ENCODE data around the gene NPEPL1.
"Not testable (repeated sequence)": the region's sequence is repeated elsewhere in the genome, so short reads cannot be mapped to it uniquely, and the experiment has no call there.

NPEPL1 gene, protein sequence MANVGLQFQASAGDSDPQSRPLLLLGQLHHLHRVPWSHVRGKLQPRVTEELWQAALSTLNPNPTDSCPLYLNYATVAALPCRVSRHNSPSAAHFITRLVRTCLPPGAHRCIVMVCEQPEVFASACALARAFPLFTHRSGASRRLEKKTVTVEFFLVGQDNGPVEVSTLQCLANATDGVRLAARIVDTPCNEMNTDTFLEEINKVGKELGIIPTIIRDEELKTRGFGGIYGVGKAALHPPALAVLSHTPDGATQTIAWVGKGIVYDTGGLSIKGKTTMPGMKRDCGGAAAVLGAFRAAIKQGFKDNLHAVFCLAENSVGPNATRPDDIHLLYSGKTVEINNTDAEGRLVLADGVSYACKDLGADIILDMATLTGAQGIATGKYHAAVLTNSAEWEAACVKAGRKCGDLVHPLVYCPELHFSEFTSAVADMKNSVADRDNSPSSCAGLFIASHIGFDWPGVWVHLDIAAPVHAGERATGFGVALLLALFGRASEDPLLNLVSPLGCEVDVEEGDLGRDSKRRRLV

DNA sequence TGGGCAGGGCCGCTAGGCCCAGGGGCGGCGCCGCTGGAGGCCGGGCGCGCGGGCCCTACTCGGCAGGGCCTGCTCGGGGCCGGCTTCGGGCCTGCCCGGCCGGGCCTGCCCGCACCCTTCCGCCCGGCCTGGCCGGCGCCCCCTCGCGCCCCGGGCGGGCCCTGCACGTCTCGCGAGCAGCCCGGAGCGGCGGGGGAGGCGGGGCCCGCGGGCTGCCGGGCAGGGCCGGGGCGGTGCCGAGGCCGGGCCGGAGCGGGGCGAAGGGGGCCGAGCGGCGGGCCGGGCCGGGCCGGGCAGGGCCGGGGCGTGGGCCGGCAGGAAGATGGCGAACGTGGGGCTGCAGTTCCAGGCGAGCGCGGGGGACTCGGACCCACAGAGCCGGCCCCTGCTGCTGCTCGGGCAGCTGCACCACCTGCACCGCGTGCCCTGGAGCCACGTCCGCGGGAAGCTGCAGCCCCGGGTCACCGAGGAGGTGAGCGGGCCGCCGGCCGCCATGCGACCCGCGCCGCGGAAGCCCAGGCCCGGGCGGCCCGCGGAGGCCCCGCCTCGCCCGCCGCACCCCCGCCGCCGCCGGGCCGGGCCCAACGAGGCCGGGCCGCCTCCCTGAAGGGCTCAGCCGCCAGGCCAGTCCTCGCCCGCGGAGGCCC is at the start of gene NPEPL1:
TSS of gene NPEPL1 (plus strand) at position 222 of the 647 bp plus-strand sequence. CDS start at position 323, 101 bp downstream.
- peak within 1 kb of the TSS; percentile 81 for H3K27ac ChIP-seq (ENCODE audit: low read length)
- peaks cover 10 to 30% of the 10 kb centered on the region in 2 donors for H3K4me1 ChIP-seq (ENCODE audit: control insufficient read depth in 1 of 2, insufficient read depth in 2 of 2, low read length in 2 of 2)
- H3K36me3 ChIP-seq (ENCODE audit: control insufficient read depth in 1 of 2, insufficient read depth in 2 of 2, low read length in 2 of 2) = peaks cover 18 to 27% of the 10 kb centered on the region in 2 donors
- H3K9me3 ChIP-seq (ENCODE audit: control insufficient read depth in 1 of 2, low read length in 2 of 2) = no peaks in the 10 kb centered on the region
- peak within 1 kb of the TSS; percentile 48 to 60 for H3K4me3 ChIP-seq (ENCODE audit: low read depth in 1 of 2, low read length in 2 of 2)
- no peaks in the 10 kb centered on the region for H3K27me3 ChIP-seq (ENCODE audit: low read depth, low read length)

DNA sequence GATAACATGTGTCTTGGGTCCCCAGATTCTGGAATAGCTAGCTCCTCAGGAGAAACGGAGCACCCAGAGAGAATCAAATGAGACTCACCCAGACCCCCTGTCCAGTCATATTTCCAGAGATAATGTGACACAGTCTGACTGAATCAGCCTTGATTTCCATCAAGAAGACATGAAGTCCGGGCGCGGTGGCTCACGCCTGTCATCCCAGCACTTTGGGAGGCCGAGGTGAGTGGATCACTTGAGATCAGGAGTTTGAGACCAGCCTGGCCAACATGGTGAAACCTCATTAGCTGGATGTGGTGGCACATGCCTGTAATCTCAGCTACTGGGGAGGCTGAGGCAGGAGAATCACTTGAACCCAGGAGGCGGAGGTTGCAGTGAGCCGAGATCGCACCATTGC is 49.7 kb upstream of the NPEPL1 start:
- H3K27ac ChIP-seq (ENCODE audit: low read length); H3K4me3 ChIP-seq (ENCODE audit: low read depth in 1 of 2, low read length in 2 of 2); H3K27me3 ChIP-seq (ENCODE audit: low read depth, low read length); H3K36me3 ChIP-seq (ENCODE audit: control insufficient read depth in 1 of 2, insufficient read depth in 2 of 2, low read length in 2 of 2); H3K4me1 ChIP-seq (ENCODE audit: control insufficient read depth in 1 of 2, insufficient read depth in 2 of 2, low read length in 2 of 2); H3K9me3 ChIP-seq (ENCODE audit: control insufficient read depth in 1 of 2, low read length in 2 of 2): not testable (repeated sequence)

DNA sequence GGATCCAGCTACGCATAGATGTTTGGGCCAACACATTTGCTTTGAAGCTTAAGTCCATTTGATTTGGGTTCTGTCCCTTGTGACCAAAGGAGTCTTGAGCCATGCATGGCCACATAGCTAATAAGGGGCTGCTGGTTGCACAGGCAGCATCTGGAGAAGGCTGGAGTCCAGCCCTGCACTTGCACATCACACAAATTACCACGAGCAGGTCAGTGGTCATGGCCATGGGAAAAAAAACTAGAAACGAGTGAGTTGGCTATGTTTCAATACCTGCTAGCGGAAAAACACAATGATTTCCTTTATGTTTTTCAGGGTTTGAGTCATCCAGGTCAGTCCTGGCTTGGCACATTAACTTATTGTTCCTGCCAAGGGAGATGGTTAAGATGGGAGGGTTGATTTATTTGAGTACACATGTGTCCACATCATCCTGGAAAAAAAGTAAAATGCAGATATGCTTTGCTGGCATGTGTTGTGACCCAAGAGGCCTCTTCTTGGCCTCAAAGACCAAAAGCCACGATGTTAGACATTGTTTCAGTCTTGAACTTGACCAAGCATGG is 47.1 kb upstream of the NPEPL1 start:
- no peaks in the 10 kb centered on the region for H3K9me3 ChIP-seq (ENCODE audit: control insufficient read depth in 1 of 2, low read length in 2 of 2)
- H3K4me3 ChIP-seq (ENCODE audit: low read depth in 1 of 2, low read length in 2 of 2) = no peak overlapping the region
- no peaks in the 10 kb centered on the region for H3K36me3 ChIP-seq (ENCODE audit: control insufficient read depth in 1 of 2, insufficient read depth in 2 of 2, low read length in 2 of 2)
- H3K4me1 ChIP-seq (ENCODE audit: control insufficient read depth in 1 of 2, insufficient read depth in 2 of 2, low read length in 2 of 2) = peaks cover 3 to 15% of the 10 kb centered on the region in 2 donors
- H3K27ac ChIP-seq (ENCODE audit: low read length) = no peak overlapping the region
- H3K27me3 ChIP-seq (ENCODE audit: low read depth, low read length) = no peaks in the 10 kb centered on the region

DNA sequence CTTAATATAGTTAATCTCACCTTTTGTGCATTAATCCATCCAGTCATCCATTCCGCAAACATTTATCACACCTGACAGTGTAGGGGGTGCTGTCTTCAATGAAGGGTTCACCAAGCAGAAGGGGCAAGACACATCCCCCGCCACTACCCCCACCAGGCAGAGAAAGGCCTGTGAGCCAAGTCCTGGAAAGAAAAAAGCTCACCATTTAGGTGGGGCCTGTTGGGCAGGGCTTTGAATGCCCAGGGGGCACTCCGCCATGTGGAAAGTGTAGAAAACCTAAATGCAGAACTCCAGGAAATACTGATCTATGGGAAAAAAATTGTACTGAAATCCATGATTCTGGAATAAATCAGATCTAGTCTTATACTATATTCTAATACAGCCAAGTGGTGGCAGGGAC is 46.3 kb upstream of the NPEPL1 start:
- no peaks in the 10 kb centered on the region for H3K27me3 ChIP-seq (ENCODE audit: low read depth, low read length)
- H3K27ac ChIP-seq (ENCODE audit: low read length) = no peak overlapping the region
- no peaks in the 10 kb centered on the region for H3K36me3 ChIP-seq (ENCODE audit: control insufficient read depth in 1 of 2, insufficient read depth in 2 of 2, low read length in 2 of 2)
- no peak overlapping the region for H3K4me3 ChIP-seq (ENCODE audit: low read depth in 1 of 2, low read length in 2 of 2)
- peaks cover 3 to 15% of the 10 kb centered on the region in 2 donors for H3K4me1 ChIP-seq (ENCODE audit: control insufficient read depth in 1 of 2, insufficient read depth in 2 of 2, low read length in 2 of 2)
- no peaks in the 10 kb centered on the region for H3K9me3 ChIP-seq (ENCODE audit: control insufficient read depth in 1 of 2, low read length in 2 of 2)

DNA sequence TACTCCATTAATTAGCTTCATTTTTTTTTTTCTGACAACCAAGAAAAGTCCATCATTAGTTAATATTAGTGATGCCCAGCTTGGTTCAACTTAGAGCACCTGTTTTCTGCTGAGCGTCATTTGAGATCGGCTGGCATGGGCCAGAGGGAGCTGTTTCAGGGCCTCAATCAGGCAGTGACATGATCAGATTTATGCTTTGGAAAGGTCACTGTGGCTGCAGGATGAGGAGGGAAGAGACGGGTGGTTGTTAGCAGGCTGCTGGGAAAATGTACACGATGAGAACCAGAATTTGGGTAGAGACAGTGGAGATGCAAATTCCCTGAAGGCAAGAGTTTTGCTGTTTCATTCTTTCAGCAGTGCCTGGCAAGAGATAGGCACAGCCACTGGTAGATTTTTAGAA is 45.9 kb upstream of the NPEPL1 start:
- H3K9me3 ChIP-seq (ENCODE audit: control insufficient read depth in 1 of 2, low read length in 2 of 2) = no peaks in the 10 kb centered on the region
- peaks cover 3 to 15% of the 10 kb centered on the region in 2 donors for H3K4me1 ChIP-seq (ENCODE audit: control insufficient read depth in 1 of 2, insufficient read depth in 2 of 2, low read length in 2 of 2)
- H3K36me3 ChIP-seq (ENCODE audit: control insufficient read depth in 1 of 2, insufficient read depth in 2 of 2, low read length in 2 of 2) = no peaks in the 10 kb centered on the region
- H3K4me3 ChIP-seq (ENCODE audit: low read depth in 1 of 2, low read length in 2 of 2) = no peak overlapping the region
- no peak overlapping the region for H3K27ac ChIP-seq (ENCODE audit: low read length)
- no peaks in the 10 kb centered on the region for H3K27me3 ChIP-seq (ENCODE audit: low read depth, low read length)

DNA sequence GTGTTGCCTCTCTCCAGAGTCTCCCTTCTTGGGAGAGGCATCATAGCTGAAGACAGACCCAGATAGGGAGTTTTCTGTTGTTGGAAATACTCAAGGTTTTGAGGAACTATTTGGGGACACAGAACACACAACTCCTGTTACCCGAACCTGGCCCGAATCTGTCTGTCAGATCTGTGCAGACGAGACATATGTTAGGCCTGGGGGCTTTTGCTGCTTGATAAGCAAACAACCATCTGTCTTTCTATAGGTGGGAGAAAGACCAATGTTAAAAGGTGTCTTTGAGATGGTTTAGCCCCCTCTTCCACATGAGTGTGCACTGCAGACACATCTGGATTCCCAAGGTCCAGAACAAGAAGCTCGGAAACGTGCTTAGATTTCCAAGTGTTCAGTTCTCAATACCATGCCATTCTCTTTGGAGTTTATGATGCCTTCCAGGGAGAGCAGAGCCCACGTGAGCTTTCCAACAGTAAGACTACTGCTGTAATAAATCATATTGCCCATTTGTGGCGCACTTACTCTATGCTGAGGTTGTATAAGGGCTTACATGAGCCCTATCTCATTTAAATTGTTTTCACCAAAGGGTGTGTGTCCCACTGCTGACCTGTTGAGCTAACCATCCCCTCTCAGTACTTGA is 45.3 kb upstream of the NPEPL1 start:
- H3K36me3 ChIP-seq (ENCODE audit: control insufficient read depth in 1 of 2, insufficient read depth in 2 of 2, low read length in 2 of 2) = no peaks in the 10 kb centered on the region
- H3K9me3 ChIP-seq (ENCODE audit: control insufficient read depth in 1 of 2, low read length in 2 of 2) = no peaks in the 10 kb centered on the region
- H3K27ac ChIP-seq (ENCODE audit: low read length) = no peak overlapping the region
- H3K4me3 ChIP-seq (ENCODE audit: low read depth in 1 of 2, low read length in 2 of 2) = no peak overlapping the region
- no peaks in the 10 kb centered on the region for H3K27me3 ChIP-seq (ENCODE audit: low read depth, low read length)
- peaks cover 3 to 15% of the 10 kb centered on the region in 2 donors for H3K4me1 ChIP-seq (ENCODE audit: control insufficient read depth in 1 of 2, insufficient read depth in 2 of 2, low read length in 2 of 2)

DNA sequence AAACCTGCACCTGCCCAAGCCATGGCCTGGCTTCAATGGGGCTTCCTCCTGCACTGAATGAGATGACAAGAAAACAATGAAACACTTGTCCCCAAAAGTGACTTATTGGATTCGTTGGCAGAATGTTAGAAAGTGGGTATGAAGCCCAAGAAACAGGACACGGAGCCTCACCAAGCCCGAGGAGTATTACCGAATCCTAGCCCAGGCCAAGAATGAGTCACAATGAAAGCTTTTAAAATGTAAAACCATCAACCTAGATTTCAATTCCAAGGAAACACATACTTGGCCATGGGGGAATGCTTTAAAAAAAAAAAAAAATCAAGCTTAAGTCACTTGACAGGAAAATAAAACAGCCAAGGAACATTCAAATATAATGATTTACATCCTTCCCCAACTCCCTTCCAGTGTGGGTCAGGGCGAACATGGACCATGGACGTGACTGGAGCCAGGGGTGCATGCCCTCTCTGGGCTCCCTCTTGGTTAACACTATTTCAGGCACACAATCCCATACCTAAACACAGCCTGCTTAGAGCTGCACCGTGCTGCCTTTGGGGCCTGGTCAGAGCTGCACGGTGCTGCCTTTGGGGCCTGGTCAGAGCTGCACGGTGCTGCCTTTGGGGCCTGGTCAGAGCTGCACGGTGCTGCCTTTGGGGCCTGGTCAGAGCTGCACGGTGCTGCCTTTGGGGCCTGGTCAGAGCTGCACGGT is 44.7 kb upstream of the NPEPL1 start:
- Histone ChIP-seq H3K4me1 (ENCODE audit: control insufficient read depth in 1 of 2, insufficient read depth in 2 of 2, low read length in 2 of 2) (peaks cover 3 to 17% of the 10 kb centered on the region in 2 donors), H3K27ac (ENCODE audit: low read length) (no peak overlapping the region), H3K27me3 (ENCODE audit: low read depth, low read length) (no peaks in the 10 kb centered on the region)

DNA sequence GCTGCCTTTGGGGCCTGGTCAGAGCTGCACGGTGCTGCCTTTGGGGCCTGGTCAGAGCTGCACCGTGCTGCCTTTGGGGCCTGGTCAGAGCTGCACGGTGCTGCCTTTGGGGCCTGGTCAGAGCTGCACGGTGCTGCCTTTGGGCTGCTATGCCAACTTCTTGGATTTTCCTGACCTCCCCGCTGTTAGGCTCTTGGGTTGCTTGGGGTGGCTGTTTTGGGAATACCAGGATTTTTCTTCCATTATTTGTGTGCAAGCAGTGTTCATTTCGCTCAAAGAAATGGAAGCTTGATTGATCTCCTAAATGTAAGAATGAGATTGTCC is 44.1 kb upstream of the NPEPL1 start:
- peaks cover 3 to 22% of the 10 kb centered on the region in 2 donors for H3K4me1 ChIP-seq (ENCODE audit: control insufficient read depth in 1 of 2, insufficient read depth in 2 of 2, low read length in 2 of 2)
- H3K27me3 ChIP-seq (ENCODE audit: low read depth, low read length); H3K9me3 ChIP-seq (ENCODE audit: control insufficient read depth in 1 of 2, low read length in 2 of 2); H3K36me3 ChIP-seq (ENCODE audit: control insufficient read depth in 1 of 2, insufficient read depth in 2 of 2, low read length in 2 of 2); H3K27ac ChIP-seq (ENCODE audit: low read length); H3K4me3 ChIP-seq (ENCODE audit: low read depth in 1 of 2, low read length in 2 of 2): not testable (repeated sequence)

More for the DNA sequence above, 44.7 kb upstream of the NPEPL1 start:
- Histone ChIP-seq H3K36me3 (ENCODE audit: control insufficient read depth in 1 of 2, insufficient read depth in 2 of 2, low read length in 2 of 2) (no peaks in the 10 kb centered on the region), H3K9me3 (ENCODE audit: control insufficient read depth in 1 of 2, low read length in 2 of 2) (no peaks in the 10 kb centered on the region), H3K4me3 (ENCODE audit: low read depth in 1 of 2, low read length in 2 of 2) (no peak overlapping the region)

DNA sequence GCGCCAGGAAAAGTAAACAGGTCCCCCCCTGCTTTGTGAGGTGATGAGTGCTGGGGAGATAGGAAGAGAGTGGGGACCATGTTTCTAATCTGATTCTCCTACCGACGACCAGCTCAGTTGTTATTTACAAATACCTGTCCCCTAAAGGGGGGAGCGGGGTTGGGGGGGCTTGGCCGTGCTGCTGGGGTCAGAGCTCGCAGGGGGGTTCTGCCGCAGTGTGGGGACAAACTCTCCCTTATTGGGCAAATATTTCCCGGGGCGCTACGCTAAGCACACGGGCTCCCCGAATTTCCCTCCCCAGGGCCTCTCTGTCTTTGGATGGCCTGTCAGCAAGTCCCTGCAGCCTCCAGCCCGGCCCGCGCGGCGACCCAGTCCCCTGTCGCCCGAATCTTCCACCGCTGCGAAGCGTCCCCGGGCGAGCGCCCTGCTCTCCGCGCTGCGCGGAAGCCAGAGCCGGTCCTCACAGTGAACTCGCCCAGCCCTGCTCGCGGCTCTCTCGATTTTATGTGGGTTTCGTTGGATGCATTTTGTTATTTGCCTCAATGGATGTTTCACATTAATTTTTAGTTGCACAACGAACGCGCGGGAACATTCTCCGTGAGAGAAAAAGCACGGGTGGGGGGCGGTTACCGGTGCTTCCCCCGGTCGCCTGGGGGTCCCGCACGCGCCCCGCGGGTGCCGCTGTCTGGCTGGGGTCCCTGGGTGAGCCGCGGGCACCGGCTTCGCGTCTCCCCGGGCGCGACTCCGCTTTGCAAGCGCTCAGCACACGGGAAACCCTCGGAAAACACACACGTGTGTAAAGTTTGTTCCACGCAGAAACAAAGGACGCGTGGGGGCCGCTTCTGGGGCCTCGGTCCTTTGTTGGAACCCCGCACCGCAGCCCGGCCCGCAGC is 43.1 kb upstream of the NPEPL1 start:
- Histone ChIP-seq H3K27me3 (ENCODE audit: low read depth, low read length) (no peaks in the 10 kb centered on the region), H3K4me3 (ENCODE audit: low read depth in 1 of 2, low read length in 2 of 2) (peak overlapping the region; percentile 44 to 93), H3K36me3 (ENCODE audit: control insufficient read depth in 1 of 2, insufficient read depth in 2 of 2, low read length in 2 of 2) (no peaks in the 10 kb centered on the region), H3K9me3 (ENCODE audit: control insufficient read depth in 1 of 2, low read length in 2 of 2) (no peaks in the 10 kb centered on the region), H3K27ac (ENCODE audit: low read length) (no peak overlapping the region), H3K4me1 (ENCODE audit: control insufficient read depth in 1 of 2, insufficient read depth in 2 of 2, low read length in 2 of 2) (peaks cover 3 to 26% of the 10 kb centered on the region in 2 donors)

DNA sequence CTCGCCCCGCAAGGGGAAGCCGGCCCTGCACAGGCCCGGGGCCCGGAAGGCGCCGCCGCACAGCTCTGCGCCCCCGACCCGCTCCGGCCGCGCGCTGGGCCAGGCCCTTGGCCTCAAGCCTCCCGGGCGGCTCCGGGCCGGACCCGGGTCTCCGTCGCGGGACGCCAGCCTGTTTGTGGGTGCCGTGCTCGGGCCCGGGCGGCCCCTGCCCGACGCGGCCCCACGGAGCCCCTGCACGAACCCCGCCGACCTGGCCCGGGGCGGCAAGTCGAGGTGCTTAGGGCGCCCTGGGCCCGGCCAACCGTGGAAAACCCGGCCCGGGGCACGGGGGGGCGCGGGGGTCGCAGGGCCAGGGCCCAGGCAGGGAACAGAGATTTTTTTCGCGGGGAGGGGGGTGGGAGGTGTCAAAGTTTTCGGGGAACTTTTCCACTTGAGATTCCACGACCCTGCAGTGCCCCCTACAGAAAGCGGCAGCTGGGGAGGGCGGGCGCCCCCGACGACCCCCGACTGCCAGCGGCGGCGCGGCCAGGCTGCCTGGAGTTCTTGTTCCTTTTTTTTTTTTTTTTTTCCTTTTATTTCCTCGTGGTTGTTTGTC is 42.3 kb upstream of the NPEPL1 start:
- no peaks in the 10 kb centered on the region for H3K36me3 ChIP-seq (ENCODE audit: control insufficient read depth in 1 of 2, insufficient read depth in 2 of 2, low read length in 2 of 2)
- no peaks in the 10 kb centered on the region for H3K9me3 ChIP-seq (ENCODE audit: control insufficient read depth in 1 of 2, low read length in 2 of 2)
- H3K4me1 ChIP-seq (ENCODE audit: control insufficient read depth in 1 of 2, insufficient read depth in 2 of 2, low read length in 2 of 2) = peaks cover 3 to 31% of the 10 kb centered on the region in 2 donors
- no peaks in the 10 kb centered on the region for H3K27me3 ChIP-seq (ENCODE audit: low read depth, low read length)
- H3K4me3 ChIP-seq (ENCODE audit: low read depth in 1 of 2, low read length in 2 of 2) = peak overlapping the region; percentile 93 to 95
- H3K27ac ChIP-seq (ENCODE audit: low read length) = peak overlapping the region; percentile 96
